MCF 10A (cell line): ENCODE results near the gene KCNJ6. TPM values are rescaled to one million over a fixed set of nuclear protein-coding genes. Genes with fewer than 3 reads are reported as not detected.

Experiments used
- BruUV-seq: library from RNA; stranded (reverse); fragments of 400-500 nt; replicated peaks from 2 replicates; lab custom pipeline; 2021; lab: Mats Ljungman, UMichigan
- CTCF ChIA-PET: fragments of 300-600 bp; sonication (Branson Sonifier 250); formaldehyde crosslinking; extraction: SDS; loops from one replicate; lab custom pipeline; 2021; ENCODE audit warnings: antibody characterized with exemption, inconsistent platforms; lab: Yijun Ruan, JAX
- POLR2A ChIA-PET: fragments of 300-600, 350-650 bp; sonication (Branson Sonifier 250); formaldehyde crosslinking; extraction: SDS; loops from one replicate; lab custom pipeline; 2020; ENCODE audit warnings: antibody characterized with exemption, inconsistent platforms; lab: Yijun Ruan, JAX
- DNase-seq: peaks from one replicate; pipeline ENCODE4 v3.0.0-alpha.2; 2018; ENCODE audit not compliant: unreplicated experiment
- H3K27ac Mint-ChIP-seq: one replicate; pipeline ENCODE4 v1.8.0; 2022; ENCODE audit warnings: mild to moderate bottlenecking, low read depth, mixed read lengths; ENCODE audit not compliant: unreplicated experiment
- H3K27me3 Mint-ChIP-seq: one replicate; pipeline ENCODE4 v1.8.0; 2022; ENCODE audit warnings: mixed read lengths; ENCODE audit not compliant: insufficient read depth, unreplicated experiment
- H3K36me3 Mint-ChIP-seq: one replicate; pipeline ENCODE4 v1.8.0; 2022; ENCODE audit warnings: mild to moderate bottlenecking, moderate library complexity, mixed read lengths; ENCODE audit not compliant: insufficient read depth, unreplicated experiment
- H3K4me1 Mint-ChIP-seq: one replicate; pipeline ENCODE4 v1.8.0; 2022; ENCODE audit warnings: mixed read lengths; ENCODE audit not compliant: insufficient read depth, unreplicated experiment
- H3K4me3 Mint-ChIP-seq: one replicate; pipeline ENCODE4 v1.8.0; 2022; ENCODE audit warnings: mild to moderate bottlenecking, moderate library complexity, mixed read lengths; ENCODE audit not compliant: unreplicated experiment
- H3K9me3 Mint-ChIP-seq: one replicate; pipeline ENCODE4 v1.8.0; 2022; ENCODE audit warnings: mixed read lengths; ENCODE audit not compliant: unreplicated experiment
- intact Hi-C: fragments of 100-400 bp; cut with micrococcal nuclease; formaldehyde crosslinking; loops from 2 replicates; pipeline ENCODE4 v1.14.1; 2022
- total RNA-seq: library from RNA; stranded (reverse); gene quantifications from 2 replicates; pipeline ENCODE4 v1.2.3, GENCODE V29; 2022
- TF ChIP-seq, protein P1 (sequence below): fragments of 200-600 bp; IDR thresholded peaks from one replicate; pipeline ENCODE4 v1.8.0; 2022; ENCODE audit warnings: antibody characterized with exemption, mild to moderate bottlenecking; ENCODE audit not compliant: unreplicated experiment

Gene KCNJ6
- total RNA-seq, 1 experiment from 2014 or later, result 0.28 TPM

DNA sequence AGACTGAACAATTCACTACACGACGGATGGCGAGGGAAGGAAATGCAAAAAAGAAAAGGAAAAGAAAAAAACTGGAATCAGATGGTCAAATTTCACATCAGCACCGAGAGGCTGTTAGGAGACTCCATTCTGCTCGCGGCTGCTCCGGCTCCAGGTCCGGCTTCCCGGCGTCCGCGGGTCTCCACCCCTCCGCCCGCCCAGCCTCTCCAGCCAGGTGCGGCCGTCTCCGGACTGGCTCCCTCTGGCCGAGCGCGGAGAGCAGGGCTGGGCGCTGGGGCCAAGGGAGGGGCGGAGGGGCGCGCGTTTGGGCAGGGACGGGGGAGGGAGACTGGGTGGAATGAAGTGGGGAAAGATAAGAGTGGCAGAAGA, 332 bp downstream of the KCNJ6 start:
- Mint-ChIP-seq H3K4me3 (peak overlapping the region; percentile 70), H3K27me3 (peaks cover 31% of the 10 kb centered on the region), H3K27ac (no peak overlapping the region), H3K9me3 (no peaks in the 10 kb centered on the region), H3K4me1 (peaks cover 11% of the 10 kb centered on the region), H3K36me3 (no peaks in the 10 kb centered on the region)
- TF ChIP-seq, protein P1, sequence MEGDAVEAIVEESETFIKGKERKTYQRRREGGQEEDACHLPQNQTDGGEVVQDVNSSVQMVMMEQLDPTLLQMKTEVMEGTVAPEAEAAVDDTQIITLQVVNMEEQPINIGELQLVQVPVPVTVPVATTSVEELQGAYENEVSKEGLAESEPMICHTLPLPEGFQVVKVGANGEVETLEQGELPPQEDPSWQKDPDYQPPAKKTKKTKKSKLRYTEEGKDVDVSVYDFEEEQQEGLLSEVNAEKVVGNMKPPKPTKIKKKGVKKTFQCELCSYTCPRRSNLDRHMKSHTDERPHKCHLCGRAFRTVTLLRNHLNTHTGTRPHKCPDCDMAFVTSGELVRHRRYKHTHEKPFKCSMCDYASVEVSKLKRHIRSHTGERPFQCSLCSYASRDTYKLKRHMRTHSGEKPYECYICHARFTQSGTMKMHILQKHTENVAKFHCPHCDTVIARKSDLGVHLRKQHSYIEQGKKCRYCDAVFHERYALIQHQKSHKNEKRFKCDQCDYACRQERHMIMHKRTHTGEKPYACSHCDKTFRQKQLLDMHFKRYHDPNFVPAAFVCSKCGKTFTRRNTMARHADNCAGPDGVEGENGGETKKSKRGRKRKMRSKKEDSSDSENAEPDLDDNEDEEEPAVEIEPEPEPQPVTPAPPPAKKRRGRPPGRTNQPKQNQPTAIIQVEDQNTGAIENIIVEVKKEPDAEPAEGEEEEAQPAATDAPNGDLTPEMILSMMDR, result no peak
- DNase-seq, result no peak
- BruUV-seq, result no TSS peak
- CTCF ChIA-PET, result interaction anchor here (0.6 to 0.7 kb wide), 2 partner anchors 60 to 102 kb away, joined by 3 to 6 read pairs; no protein-coding TSS in a partner anchor
- POLR2A ChIA-PET, result no interaction called here
- intact Hi-C loops, result loop anchor here (1.0 to 2.0 kb wide), 4 partner anchors 157 to 441 kb away; no protein-coding TSS in a partner anchor

GRCh38 chr21:37915497-37915911, 753 bp downstream of the KCNJ6 start:
- H3K36me3 Mint-ChIP-seq, result no peaks in the 10 kb centered on the region
- no peak overlapping the region for H3K27ac Mint-ChIP-seq
- POLR2A ChIA-PET, result interaction anchor here (0.6 kb wide), 1 partner anchor 32 kb away, joined by 3 read pairs; no protein-coding TSS in a partner anchor
- H3K27me3 Mint-ChIP-seq, result peaks cover 31% of the 10 kb centered on the region
- DNase-seq, result no peak
- CTCF ChIA-PET, result interaction anchor here (0.6 to 0.7 kb wide), 2 partner anchors 60 to 101 kb away, joined by 3 to 6 read pairs; no protein-coding TSS in a partner anchor
- peaks cover 11% of the 10 kb centered on the region for H3K4me1 Mint-ChIP-seq
- H3K4me3 Mint-ChIP-seq, result peak overlapping the region; percentile 70
- TF ChIP-seq, protein P1, result no peak
- BruUV-seq, result no TSS peak
- H3K9me3 Mint-ChIP-seq, result no peaks in the 10 kb centered on the region
- intact Hi-C loops, result no loop called here

- H3K4me3 Mint-ChIP-seq, result no peak overlapping the region
- peaks cover 11% of the 10 kb centered on the region for H3K4me1 Mint-ChIP-seq
- CTCF ChIA-PET, result interaction anchor here (0.6 to 0.8 kb wide), 2 partner anchors 214 to 440 kb away, joined by 3 to 4 read pairs; no protein-coding TSS in a partner anchor
- TF ChIP-seq, protein P1, result no peak
- intact Hi-C loops, result no loop called here
- POLR2A ChIA-PET, result no interaction called here
- no peak for DNase-seq
- BruUV-seq, result no TSS peak
- no peaks in the 10 kb centered on the region for H3K9me3 Mint-ChIP-seq
- no peak overlapping the region for H3K27ac Mint-ChIP-seq
- peaks cover 31% of the 10 kb centered on the region for H3K27me3 Mint-ChIP-seq
- no peaks in the 10 kb centered on the region for H3K36me3 Mint-ChIP-seq
These were observed 3.6 kb downstream of the KCNJ6 start for GRCh38 chr21:37912616-37913015.

DNA sequence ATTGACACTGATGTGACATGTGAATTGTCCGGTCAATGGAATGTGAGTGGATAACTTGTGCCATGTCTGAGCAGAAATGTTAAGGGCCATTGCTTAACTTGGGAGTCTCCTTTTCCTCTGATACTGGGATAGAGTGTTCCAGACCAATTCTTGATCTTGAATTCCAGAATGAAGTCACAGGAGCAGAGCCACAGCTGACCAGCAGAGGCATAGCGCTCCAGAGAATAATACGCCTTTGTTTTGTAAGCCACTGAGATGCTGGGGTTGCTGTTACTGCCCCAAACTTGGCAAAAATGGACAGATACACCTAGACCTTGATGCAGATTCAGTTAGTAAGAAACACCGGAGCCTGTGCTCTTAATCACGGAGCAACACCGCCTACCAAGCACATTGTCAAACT, 6.3 kb downstream of the KCNJ6 start:
- peaks cover 17% of the 10 kb centered on the region for H3K27me3 Mint-ChIP-seq
- ChIA-PET CTCF (no interaction called here), POLR2A (no interaction called here)
- no peaks in the 10 kb centered on the region for H3K4me1 Mint-ChIP-seq
- H3K4me3 Mint-ChIP-seq, result no peak overlapping the region
- BruUV-seq, result no TSS peak
- no peak for DNase-seq
- H3K36me3 Mint-ChIP-seq, result no peaks in the 10 kb centered on the region
- TF ChIP-seq, protein P1, result no peak
- intact Hi-C loops, result no loop called here
- no peaks in the 10 kb centered on the region for H3K9me3 Mint-ChIP-seq
- H3K27ac Mint-ChIP-seq, result no peak overlapping the region
